ENCODE data around the gene MYOM3. TPM values are rescaled to one million over a fixed set of nuclear protein-coding genes. Genes with fewer than 3 reads are reported as not detected.

The MYOM3 gene
- total RNA-seq, 2 donors from 2014 or later = 3.3 to 28.5 TPM

DNA sequence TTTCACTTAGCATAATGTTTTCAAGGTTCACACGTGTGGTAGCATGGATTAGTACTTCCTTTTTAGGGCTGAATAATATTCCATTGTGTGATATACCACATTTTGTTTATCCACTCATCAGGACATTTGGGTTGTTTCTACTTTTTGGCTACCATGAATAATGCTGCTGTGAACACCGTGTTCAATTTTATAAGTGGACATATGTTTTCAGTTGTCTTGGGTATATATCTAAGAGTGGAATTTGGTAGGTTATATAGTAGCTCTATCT lies 27.2 kb upstream of the MYOM3 start:
- peaks cover 4% of the 10 kb centered on the region for H3K4me1 ChIP-seq (replicated peaks)
- WGBS = 81% methylated on average over 2 of the region's 2 CpGs

DNA sequence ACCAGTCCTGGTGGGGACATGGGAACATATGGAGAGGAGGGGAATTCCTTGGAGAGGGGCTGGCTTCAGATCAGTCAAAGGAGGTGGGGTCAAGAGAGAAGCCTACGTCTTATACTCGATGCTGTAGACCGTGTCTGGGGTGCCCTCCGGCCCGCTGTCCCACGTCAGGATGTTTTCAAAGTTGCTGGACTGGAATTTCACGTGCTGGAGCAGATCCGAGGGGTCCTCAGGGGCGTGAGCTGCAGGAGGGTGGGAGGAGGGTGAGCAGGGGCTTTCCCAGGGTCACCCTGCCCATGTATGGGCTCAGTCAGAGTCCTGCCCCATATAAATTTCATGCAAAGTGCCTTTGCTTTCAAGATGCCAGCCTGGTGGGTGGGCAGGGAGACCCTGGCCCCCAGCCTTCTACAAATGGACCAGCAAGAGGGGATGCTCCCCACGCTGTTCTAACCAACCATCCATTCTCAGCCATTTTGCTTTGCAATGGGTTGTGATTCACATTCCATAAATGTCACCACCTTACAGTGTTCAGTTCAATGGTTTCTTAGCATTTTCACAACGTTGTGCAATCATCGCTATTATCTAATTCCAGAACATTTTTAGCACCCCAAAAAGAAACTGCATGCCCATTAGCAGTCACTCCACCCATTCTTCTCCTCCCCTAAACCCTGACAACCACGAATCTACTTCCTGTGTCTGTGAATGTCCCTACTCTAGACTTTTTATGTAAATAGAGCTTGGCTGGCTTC lies 26.7 kb upstream of the MYOM3 start:
- DNase-seq (ENCODE audit: low spot score) = no peak
- intact Hi-C loops (cut with DNase I) = no loop called here
- 66% methylated on average over 13 of the region's 13 CpGs for WGBS
- no peaks in the 10 kb centered on the region for H3K9me3 ChIP-seq
- no peak for TF ChIP-seq POLR2AphosphoS5 (IDR thresholded peaks at IDR 0.05)
- TF ChIP-seq, protein P1, sequence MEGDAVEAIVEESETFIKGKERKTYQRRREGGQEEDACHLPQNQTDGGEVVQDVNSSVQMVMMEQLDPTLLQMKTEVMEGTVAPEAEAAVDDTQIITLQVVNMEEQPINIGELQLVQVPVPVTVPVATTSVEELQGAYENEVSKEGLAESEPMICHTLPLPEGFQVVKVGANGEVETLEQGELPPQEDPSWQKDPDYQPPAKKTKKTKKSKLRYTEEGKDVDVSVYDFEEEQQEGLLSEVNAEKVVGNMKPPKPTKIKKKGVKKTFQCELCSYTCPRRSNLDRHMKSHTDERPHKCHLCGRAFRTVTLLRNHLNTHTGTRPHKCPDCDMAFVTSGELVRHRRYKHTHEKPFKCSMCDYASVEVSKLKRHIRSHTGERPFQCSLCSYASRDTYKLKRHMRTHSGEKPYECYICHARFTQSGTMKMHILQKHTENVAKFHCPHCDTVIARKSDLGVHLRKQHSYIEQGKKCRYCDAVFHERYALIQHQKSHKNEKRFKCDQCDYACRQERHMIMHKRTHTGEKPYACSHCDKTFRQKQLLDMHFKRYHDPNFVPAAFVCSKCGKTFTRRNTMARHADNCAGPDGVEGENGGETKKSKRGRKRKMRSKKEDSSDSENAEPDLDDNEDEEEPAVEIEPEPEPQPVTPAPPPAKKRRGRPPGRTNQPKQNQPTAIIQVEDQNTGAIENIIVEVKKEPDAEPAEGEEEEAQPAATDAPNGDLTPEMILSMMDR (IDR thresholded peaks at IDR 0.05) = no peak
- H3K4me3 ChIP-seq = no peak overlapping the region
- H3K27ac ChIP-seq = no peak overlapping the region
- no peaks in the 10 kb centered on the region for H3K36me3 ChIP-seq
- H3K4me1 ChIP-seq (replicated peaks) = peaks cover 4% of the 10 kb centered on the region
- no peaks in the 10 kb centered on the region for H3K27me3 ChIP-seq (replicated peaks; ENCODE audit: insufficient read depth)

More for the DNA sequence above, 27.2 kb upstream of the MYOM3 start:
- Histone ChIP-seq H3K27me3 (replicated peaks; ENCODE audit: insufficient read depth) (no peaks in the 10 kb centered on the region), H3K27ac (no peak overlapping the region), H3K9me3 (no peaks in the 10 kb centered on the region), H3K4me3 (no peak overlapping the region), H3K36me3 (no peaks in the 10 kb centered on the region)
- TF ChIP-seq POLR2A (IDR thresholded peaks at IDR 0.05) (no peak), POLR2AphosphoS5 (IDR thresholded peaks at IDR 0.05) (no peak)
- TF ChIP-seq, protein P1 (IDR thresholded peaks at IDR 0.05) = no peak
- intact Hi-C loops (cut with DNase I) = no loop called here
- DNase-seq (ENCODE audit: low spot score) = no peak

- WGBS = 90% methylated on average over 15 of the region's 15 CpGs
- H3K4me1 ChIP-seq (replicated peaks) = no peaks in the 10 kb centered on the region
- TF ChIP-seq, protein P1 (IDR thresholded peaks at IDR 0.05) = no peak
- no peak for TF ChIP-seq POLR2A (IDR thresholded peaks at IDR 0.05)
- TF ChIP-seq POLR2AphosphoS5 (IDR thresholded peaks at IDR 0.05) = no peak
- H3K4me3 ChIP-seq = no peak overlapping the region
- H3K9me3 ChIP-seq = no peaks in the 10 kb centered on the region
- intact Hi-C loops (cut with DNase I) = no loop called here
- no peak for DNase-seq (ENCODE audit: low spot score)
- no peaks in the 10 kb centered on the region for H3K36me3 ChIP-seq
- H3K27me3 ChIP-seq (replicated peaks; ENCODE audit: insufficient read depth) = no peaks in the 10 kb centered on the region
- H3K27ac ChIP-seq = no peak overlapping the region
Measured at GRCh38 chr1:24136956-24137539, 25.1 kb upstream of the MYOM3 start.

DNA sequence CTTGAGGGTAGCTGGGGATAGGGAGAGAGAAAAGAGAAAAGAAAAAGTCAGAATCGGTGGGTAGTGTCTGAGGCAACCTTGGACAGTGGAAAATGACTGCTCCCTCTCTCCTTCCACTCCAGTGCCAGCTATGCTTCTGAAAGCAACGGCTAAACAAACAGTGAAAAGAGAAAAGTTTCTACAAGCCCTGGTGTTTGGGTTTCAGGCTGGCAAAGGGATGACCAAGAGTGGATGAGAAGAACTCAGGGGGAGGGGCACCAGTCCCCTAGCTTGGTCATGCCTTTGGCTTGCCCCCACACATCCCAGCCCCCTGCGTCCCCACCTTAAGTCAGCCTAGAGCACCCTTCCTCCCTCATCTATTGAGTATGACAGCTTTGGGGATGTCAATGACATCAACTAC lies 22.4 kb upstream of the MYOM3 start:
- TF ChIP-seq POLR2A (IDR thresholded peaks at IDR 0.05) = no peak
- TF ChIP-seq, protein P1 (IDR thresholded peaks at IDR 0.05) = no peak
- no peak for TF ChIP-seq POLR2AphosphoS5 (IDR thresholded peaks at IDR 0.05)
- DNase-seq (ENCODE audit: low spot score) = no peak
- Histone ChIP-seq H3K27me3 (replicated peaks; ENCODE audit: insufficient read depth) (no peaks in the 10 kb centered on the region), H3K27ac (no peak overlapping the region), H3K9me3 (no peaks in the 10 kb centered on the region), H3K4me1 (replicated peaks) (no peaks in the 10 kb centered on the region), H3K4me3 (no peak overlapping the region), H3K36me3 (no peaks in the 10 kb centered on the region)
- 59% methylated on average over 3 of the region's 3 CpGs for WGBS
- intact Hi-C loops (cut with DNase I) = no loop called here

DNA sequence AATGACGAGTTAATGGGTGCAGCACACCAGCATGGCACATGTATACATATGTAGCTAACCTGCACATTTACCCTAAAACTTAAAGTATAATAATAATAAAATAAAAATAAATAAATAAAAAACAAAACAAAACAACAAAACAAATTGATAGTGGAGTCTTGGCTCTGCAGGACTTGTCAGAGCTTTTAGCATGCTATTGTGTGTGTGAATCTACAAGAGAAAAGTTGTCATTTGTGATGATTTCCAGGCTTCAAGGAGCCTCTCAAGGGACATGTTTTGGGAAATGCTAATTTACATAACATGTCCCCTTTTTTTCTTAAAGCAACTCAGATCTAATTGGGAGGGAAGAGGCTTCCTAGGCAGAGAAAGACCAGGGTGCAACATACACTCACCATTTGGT lies 21.9 kb upstream of the MYOM3 start:
- Histone ChIP-seq H3K9me3 (no peaks in the 10 kb centered on the region), H3K4me1 (replicated peaks) (no peaks in the 10 kb centered on the region), H3K27me3 (replicated peaks; ENCODE audit: insufficient read depth) (no peaks in the 10 kb centered on the region), H3K36me3 (no peaks in the 10 kb centered on the region), H3K27ac (no peak overlapping the region), H3K4me3 (no peak overlapping the region)
- DNase-seq (ENCODE audit: low spot score) = no peak
- 95% methylated on average over 1 of the region's 1 CpG for WGBS
- no peak for TF ChIP-seq POLR2A (IDR thresholded peaks at IDR 0.05)
- TF ChIP-seq, protein P1 (IDR thresholded peaks at IDR 0.05) = no peak
- no peak for TF ChIP-seq POLR2AphosphoS5 (IDR thresholded peaks at IDR 0.05)
- intact Hi-C loops (cut with DNase I) = no loop called here

Data from prostate gland (tissue), 2 donors.